RKO (cell line): ENCODE data around the gene GCNT1.
"Not testable (repeated sequence)": the region's sequence is repeated elsewhere in the genome, so short reads cannot be mapped to it uniquely, and the experiment has no call there.

Source experiments
- DNase-seq: peaks from one replicate; pipeline ENCODE4 v3.0.0-alpha.2; 2016; ENCODE audit warnings: low spot score

The GCNT1 gene

GRCh38 chr9:76491056-76491455, 32.1 kb downstream of the GCNT1 start:
- not testable (repeated sequence) for DNase-seq

- not testable (repeated sequence) for DNase-seq
These were observed 34.5 kb downstream of the GCNT1 start for GRCh38 chr9:76493496-76493895.

GRCh38 chr9:76500061-76500460, 41.1 kb downstream of the GCNT1 start:
- no peak for DNase-seq

GRCh38 chr9:76502746-76503145, 43.8 kb downstream of the GCNT1 start:
- no peak for DNase-seq

GRCh38 chr9:76510041-76510440, 51.1 kb downstream of the GCNT1 start:
- no peak for DNase-seq

DNA sequence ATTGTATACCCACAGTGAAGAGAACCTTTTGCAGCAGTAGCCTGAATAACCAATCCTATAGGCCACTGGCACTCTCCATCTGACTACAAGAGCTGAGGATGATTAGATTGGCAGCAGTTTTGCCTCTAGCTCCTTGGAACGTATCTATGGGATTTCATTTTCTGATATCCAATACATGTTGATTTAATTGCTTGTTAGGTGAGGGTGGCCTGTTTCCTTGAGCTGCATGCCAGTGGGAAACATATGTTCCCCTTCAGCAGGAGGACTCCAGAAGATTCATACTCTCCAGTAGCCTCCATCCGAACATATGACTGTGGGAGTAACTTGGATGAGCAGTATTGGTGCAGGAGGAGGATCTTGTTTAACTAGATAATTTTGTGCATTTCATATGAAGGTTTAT, 51.5 kb downstream of the GCNT1 start:
- no peak for DNase-seq

DNA sequence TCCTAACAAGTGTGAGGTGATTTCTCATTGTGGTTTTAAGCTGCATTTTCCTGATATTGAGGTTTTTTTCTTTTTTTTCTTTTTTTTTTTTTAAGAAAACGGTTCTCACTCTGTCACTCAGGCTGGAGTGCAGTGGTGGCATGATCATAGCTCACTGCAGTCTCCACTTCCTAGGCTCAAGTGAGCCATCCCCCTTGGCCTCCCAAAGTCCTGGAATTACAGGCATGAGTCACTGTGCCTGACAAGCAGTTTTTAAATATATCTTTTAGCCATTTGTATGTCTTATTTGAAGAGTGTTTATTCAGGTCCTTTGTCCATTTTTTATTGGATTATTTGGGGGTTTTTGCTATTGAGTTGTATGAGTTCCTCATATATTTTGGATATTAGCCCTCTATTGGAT, 53.8 kb downstream of the GCNT1 start:
- DNase-seq: peak; percentile 3

GRCh38 chr9:76516350-76516749, 57.4 kb downstream of the GCNT1 start:
- DNase-seq: no peak

GRCh38 chr9:76516871-76517270, 57.9 kb downstream of the GCNT1 start:
- DNase-seq: no peak

DNA sequence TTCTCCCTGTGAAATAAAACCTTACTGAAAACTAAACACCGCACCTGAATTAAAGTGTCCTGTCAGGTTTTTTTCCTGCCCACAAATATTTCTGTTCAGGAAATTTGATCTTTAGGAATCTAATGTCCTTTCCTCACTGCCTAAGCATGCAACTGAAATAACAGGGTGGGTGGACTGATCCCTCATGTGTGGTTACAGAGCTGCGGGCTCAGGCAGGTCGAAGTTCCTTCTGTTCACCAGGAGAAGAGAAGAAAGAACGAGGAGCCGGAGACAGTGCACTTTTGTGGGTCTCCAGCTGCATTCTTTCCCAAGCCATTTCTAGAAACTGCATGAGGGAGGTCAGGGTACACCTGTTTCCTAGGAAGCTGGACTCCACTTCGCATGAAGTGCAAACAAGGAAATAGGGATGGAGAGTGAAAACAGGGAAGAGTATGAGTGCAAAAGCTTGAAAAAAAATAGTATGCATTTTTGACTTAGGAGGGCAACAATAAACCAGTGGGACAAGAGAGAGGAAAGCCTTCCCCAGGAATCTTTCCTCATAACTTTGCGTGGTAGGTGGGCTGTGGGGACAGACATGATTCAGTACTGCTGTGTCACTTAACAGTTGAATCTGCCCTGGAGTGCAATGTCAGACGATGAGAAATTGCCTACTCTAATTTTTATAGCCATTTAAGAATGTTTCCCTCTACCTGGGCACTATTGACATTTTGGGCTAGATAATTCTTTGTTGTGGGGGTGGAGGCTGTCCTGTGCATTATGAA, 60.3 kb downstream of the GCNT1 start:
- no peak for DNase-seq

DNA sequence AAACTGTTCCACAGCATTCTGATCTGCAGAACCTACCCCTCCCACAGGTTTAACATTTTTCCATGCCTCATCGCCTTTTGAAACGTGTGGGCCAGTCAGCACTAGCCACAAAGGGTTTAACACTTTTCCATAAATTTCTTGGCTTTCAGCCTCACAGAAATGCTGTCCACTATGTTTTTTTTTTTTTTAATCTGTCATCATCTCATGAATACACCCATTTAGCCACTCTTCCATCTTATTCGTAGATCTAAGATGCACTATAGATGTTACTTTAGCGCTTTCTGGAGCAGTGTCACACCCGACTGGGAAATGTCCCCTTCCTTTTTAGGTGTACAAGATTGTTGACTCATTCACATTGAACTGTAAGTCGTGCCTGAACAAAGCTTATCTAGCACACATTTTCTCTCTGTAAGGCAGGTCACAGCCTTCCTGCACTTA, 62.3 kb downstream of the GCNT1 start:
- no peak for DNase-seq

DNA sequence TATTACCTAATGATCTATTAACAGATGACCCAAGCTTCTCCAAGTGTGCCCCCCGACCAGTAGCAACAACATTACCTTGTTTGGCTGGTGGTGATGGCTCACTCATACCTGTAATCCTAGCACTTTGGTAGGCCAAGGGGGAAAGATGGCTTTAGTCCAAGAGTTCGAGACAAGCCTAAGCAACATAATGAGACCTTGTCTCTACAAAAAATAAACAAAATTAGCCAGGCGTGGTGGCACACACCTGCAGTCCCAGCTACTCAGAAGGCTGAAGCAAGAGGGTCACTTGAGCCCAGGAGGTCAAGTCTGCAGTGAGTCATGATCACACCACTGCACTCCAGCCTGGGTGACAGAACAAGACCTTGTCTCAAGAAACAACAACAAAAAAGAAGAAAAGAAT, 62.9 kb downstream of the GCNT1 start:
- no peak for DNase-seq

DNA sequence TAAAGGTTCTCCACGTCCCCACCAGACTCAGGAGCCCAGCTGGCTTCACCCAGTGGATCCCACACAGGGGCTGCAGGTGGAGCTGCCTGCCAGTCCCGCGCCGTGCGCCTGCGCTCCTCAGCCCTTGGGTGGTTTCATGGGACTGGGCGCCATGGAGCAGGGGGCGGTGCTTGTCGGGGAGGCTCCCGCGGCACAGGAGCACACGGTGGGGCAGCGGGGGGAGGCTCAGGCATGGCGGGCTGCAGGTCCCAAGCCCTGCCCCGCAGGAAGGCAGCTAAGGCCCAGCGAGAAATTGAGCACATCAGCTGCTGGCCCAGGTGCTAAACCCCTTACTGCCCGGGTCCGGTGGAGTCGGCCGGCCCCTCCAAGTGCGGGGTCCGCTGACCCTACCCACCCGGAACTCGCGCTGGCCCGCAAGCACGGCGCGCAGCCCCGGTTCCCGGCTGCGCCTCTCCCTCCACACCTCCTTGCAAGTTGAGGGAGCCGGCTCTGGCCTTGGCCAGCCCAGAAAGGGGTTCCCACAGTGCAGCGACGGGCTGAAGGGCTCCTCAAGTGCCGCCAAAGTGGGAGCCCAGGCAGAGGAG, 64.7 kb downstream of the GCNT1 start:
- not testable (repeated sequence) for DNase-seq

- no peak for DNase-seq
These were observed 66.2 kb downstream of the GCNT1 start for GRCh38 chr9:76525196-76525595.

- DNase-seq: no peak
These were observed 67.0 kb downstream of the GCNT1 start for GRCh38 chr9:76526026-76526425.

DNA sequence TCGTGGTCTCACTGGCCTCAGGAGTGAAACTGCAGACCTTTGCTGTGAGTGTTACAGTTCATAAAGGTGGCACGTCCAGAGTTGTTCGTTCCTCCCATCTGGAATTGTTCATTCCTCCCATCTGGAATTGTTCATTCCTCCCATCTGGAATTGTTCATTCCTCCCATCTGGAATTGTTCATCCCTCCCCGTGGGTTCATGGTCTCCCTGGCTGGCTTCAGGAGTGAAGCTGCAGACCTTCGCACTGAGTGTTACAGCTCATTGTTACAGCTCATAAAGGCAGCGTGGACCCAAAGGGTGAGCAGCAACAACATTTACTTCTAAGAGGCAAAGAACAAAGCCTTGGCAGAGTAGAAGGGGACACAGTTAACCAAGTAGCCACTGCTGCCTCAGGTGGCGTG, 69.1 kb downstream of the GCNT1 start:
- DNase-seq: no peak

DNA sequence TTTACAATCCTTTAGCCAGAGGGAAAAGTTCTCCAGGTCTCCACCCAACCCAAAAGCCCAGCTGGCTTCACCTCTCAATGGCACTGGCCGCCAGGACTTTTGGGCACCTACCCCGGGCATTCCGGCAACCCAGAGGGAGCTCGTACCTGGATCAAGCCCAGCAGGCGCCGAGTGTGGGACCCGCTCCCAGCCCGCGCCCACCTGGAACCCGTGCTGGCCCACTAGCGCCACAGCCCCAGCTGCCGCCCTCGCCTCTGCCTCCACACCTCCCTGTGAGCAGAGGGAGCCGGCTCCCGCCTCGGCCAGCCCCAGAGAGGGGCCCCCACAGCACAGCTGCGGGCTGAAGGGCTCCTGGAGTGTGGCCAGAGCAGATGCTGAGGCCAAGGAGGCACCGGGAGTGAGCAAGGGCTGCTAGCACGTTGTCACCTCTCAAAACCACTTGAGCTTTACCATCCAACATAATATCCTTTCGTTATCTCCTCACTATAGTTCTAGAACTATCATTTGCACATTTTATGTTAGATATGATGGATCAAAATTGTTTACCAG, 69.7 kb downstream of the GCNT1 start:
- DNase-seq: no peak

GRCh38 chr9:76529653-76530052, 70.7 kb downstream of the GCNT1 start:
- DNase-seq: no peak

DNA sequence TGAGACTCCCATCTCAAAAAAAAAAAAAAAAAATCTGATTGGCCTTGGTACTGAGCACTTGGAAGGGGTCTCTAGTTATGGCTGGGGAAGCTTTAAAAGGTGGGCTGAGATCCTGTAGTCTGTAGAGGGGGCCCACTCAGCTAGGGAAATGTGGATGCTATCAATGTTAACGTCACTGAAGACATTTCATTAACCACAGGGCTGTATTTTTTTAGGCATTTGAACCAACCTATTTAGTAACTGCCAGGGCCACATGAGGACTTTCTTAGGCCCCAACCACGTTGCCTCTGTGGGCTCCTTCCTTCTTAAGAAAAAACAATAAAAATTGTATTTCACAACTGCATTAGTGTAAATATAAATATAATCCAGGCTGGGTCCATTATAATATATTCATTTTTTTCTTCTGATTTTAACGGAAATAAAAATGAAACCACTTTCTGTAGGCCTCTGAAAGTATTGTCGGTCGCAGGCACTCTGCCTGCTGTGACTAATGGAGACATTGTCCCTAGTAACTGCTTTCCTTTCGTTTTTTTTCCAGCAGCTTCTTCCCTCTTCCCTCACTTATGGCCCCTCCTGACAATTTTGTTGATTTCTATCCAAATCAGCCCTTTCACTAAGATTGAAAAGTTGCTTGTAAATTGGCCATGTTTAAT, 71.6 kb downstream of the GCNT1 start:
- no peak for DNase-seq

DNA sequence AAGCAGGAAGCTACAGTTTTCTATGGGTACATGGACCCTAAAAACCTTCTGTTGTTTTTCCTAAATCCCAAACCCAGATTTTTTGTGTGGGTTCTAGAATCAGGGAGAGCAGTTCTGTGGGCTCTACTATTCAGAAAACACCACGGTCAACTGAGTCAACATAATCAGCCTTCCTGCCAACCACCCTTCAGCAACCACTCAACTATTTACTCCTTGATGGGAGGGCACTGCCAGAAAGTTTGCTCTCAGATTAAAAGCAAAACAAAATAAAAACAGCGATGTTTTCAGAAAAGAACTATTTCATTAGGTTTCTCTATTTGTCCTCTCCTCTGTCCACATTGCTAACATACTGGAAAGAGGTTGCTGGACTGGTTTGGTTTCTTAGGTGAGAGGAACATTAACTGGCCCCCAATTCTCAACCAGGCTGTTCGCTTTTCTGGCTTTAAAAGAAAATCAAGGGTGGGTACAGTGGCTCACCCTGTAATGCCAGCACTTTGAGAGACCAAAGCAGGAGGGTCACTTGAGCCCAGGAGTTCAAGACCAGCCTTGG, 72.3 kb downstream of the GCNT1 start:
- DNase-seq: no peak

GRCh38 chr9:76532877-76533276, 73.9 kb downstream of the GCNT1 start:
- not testable (repeated sequence) for DNase-seq

DNA sequence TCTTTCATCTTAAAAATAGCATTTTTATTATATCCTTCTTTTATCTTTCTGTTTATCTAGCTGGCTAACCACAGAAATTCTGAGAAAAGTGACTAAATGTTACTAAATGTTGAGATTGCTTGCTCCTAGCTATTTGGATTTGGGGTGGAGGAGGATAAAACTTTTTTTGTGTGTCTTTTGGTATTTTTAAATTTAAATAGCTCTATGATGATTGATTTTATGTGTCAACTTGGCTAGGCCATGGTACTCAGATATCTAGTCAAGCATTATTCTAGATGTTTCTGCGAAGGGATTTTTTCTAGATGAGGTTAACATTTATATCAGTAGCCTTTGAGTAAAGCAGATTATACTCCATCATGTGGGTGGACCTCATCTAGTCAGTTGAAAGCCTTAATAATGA, 75.0 kb downstream of the GCNT1 start:
- DNase-seq: no peak

GRCh38 chr9:76537150-76537646, 78.2 kb downstream of the GCNT1 start:
- no peak for DNase-seq
